ENCODE data around the gene FZD7.

DNA sequence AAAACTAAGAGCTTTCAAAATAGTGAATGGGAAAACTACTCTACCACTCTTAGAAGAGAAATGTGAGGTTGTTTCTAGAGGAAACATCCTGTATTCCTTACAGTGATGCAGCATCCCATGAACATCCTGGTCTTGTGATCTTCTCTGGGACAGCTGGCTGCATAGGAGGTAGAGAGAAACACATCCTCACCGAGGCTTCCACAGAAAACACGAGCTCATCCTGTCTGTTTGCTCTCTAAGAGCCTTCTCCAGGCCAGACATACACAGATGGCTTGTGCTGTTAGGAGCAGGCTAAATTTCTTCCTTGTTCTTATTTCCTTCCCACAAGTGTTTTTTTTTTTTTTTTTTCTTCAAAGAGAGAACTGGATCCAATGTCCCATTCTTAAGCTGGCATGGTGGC, 14.7 kb upstream of the FZD7 start:
- TF ChIP-seq POLR2A (IDR thresholded peaks at IDR 0.05), result no peak
- TF ChIP-seq, protein P1, sequence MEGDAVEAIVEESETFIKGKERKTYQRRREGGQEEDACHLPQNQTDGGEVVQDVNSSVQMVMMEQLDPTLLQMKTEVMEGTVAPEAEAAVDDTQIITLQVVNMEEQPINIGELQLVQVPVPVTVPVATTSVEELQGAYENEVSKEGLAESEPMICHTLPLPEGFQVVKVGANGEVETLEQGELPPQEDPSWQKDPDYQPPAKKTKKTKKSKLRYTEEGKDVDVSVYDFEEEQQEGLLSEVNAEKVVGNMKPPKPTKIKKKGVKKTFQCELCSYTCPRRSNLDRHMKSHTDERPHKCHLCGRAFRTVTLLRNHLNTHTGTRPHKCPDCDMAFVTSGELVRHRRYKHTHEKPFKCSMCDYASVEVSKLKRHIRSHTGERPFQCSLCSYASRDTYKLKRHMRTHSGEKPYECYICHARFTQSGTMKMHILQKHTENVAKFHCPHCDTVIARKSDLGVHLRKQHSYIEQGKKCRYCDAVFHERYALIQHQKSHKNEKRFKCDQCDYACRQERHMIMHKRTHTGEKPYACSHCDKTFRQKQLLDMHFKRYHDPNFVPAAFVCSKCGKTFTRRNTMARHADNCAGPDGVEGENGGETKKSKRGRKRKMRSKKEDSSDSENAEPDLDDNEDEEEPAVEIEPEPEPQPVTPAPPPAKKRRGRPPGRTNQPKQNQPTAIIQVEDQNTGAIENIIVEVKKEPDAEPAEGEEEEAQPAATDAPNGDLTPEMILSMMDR (IDR thresholded peaks at IDR 0.05), result no peak
